GM12878 (cell line): Measurements from ENCODE around the gene CD93.

Source experiments
- ASH2L ChIP-seq: fragments of 300-600, 200-600 bp; sonication (generic); IDR thresholded peaks from 2 replicates; pipeline ENCODE4 v1.6.1; 2017; ENCODE audit warnings: low read depth, mild to moderate bottlenecking, borderline replicate concordance
- CTCF ChIP-seq, 3 experiments: IDR thresholded peaks in 2 of 3; conservative IDR thresholded peaks in 1 of 3; 2 replicates each; pipeline ENCODE4 v1.5.1; 2011; ENCODE audit warnings: low read depth in 3 of 3, low read length in 3 of 3, mild to moderate bottlenecking in 3 of 3, control low read depth in 2 of 3, moderate library complexity in 2 of 3, inconsistent platforms in 1 of 3, mixed read lengths in 1 of 3; ENCODE audit not compliant: control insufficient read depth in 2 of 3, insufficient read depth in 1 of 3; ENCODE audit errors: extremely low read depth in 1 of 3
- SP1 ChIP-seq: IDR thresholded peaks from one replicate; pipeline ENCODE4 v1.6.1; 2011; ENCODE audit warnings: low read depth, low read length
- STAT3 ChIP-seq: IDR thresholded peaks from 2 replicates; pipeline ENCODE4 v1.6.1; 2011; ENCODE audit warnings: low read depth, low read length, improper control_type of control experiment
- ZNF217 ChIP-seq: fragments of 450-650 bp; IDR thresholded peaks from 2 replicates; pipeline ENCODE4 v1.6.1; 2017; ENCODE audit warnings: antibody characterized with exemption, mild to moderate bottlenecking

- TF ChIP-seq STAT3 (no peak), SP1 (no peak), ASH2L (no peak), ZNF217 (no peak), CTCF (IDR thresholded peaks at IDR 0.05 in 2 of 3, conservative IDR thresholded peaks at IDR 0.05 in 1 of 3; ENCODE audit: control insufficient read depth in 2 of 3, extremely low read depth in 1 of 3, insufficient read depth in 1 of 3, low read depth in 3 of 3, low read length in 3 of 3) (no peak)
Observed at GRCh38 chr20:23099791-23100719, 13.9 kb upstream of the CD93 start.
